SIG-M5 treated with dmso at 0.1 percent for 504 hours (cell line): Measurements from ENCODE around the gene TMC7.

Source experiments
- DNase-seq: peaks from one replicate; lab custom pipeline; 2025; ENCODE audit not compliant: unreplicated experiment; lab: John Stamatoyannopoulos, UW

Gene TMC7

GRCh38 chr16:19086322-19087199 lies 102.8 kb downstream of the TMC7 start:
- peak; percentile 86 for DNase-seq

- no peak for DNase-seq
These were observed 104.7 kb downstream of the TMC7 start for GRCh38 chr16:19088341-19088916.

DNA sequence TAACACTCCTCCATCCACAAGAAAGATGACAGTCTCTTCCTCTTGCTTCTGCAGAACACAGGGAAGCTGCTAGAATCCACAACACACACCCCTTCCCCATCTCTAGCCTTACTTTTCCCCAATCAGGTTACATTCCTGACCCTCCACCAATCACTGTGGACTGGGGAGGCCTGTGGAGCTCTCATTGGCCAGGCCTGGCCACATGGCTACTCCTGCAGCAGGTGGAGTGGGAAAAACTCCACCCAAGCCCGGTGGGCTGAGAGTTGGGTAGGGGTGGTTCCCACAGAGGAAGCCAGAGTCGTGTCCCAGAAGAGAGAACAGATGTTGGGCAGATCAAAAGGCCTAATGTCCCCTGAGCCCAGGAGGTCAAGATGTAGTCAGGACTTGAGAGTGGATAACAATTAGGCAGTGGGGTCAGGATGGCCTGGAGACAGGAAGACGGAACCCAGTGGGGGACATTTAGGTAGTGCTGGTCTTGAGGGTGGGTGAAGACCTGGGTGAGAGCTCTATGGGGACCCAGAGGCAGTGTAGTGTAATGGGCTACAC lies 105.7 kb downstream of the TMC7 start:
- DNase-seq: no peak

DNA sequence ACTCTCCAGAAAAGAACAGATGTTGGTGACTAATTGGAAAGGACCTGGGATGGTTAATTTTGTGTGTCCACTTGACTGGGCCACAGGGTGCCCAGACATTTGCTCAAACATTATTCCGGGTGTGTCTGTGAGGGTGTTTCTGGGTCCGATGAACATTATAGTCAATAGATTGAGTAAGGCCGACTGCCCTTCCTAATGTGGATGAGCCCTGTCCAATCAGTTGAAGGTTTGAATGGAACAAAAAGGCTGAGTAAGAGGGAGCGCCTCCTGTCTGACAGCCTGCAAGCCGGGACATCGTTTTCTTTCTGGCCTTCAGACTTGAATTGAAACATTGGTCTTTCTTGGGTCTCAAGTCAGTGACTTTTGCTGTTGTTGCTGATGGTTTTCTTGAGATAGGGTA lies 107.2 kb downstream of the TMC7 start:
- no peak for DNase-seq

DNA sequence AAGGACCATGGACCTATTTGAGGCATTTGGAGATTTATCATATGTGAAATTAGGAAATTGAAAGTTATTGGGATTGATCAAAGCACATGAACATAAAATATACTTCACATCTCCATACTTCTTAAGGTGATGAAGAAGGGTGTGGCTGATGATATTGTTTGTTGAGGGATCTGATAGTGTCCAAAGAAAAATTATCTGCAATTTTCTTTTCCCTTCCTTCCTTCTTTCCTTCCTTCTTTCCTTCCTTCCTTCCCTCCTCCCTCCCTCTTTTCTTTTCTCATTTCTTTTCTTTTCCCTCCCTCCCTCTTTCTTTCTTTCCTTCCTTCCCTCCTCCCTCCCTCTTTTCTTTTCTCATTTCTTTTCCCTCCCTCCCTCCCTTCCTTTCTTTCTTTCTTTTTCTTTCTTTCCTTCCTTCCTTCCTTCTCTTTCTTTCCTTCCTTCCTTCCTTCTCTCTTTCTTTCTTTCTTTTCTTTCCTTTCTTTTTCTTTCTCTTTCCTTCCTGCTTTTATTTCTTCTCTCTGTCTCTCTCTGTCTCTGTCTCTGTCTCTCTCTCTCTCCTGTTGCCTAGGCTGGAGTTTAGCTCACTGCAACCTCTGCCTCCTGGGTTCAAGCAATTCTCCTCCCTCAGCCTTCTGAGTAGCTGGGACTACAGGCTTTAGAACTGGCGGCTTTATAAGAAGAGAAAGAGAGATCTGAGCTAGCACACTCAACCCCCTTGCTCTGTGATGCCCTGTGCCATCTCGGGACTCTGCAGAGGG lies 109.1 kb downstream of the TMC7 start:
- DNase-seq: no peak

DNA sequence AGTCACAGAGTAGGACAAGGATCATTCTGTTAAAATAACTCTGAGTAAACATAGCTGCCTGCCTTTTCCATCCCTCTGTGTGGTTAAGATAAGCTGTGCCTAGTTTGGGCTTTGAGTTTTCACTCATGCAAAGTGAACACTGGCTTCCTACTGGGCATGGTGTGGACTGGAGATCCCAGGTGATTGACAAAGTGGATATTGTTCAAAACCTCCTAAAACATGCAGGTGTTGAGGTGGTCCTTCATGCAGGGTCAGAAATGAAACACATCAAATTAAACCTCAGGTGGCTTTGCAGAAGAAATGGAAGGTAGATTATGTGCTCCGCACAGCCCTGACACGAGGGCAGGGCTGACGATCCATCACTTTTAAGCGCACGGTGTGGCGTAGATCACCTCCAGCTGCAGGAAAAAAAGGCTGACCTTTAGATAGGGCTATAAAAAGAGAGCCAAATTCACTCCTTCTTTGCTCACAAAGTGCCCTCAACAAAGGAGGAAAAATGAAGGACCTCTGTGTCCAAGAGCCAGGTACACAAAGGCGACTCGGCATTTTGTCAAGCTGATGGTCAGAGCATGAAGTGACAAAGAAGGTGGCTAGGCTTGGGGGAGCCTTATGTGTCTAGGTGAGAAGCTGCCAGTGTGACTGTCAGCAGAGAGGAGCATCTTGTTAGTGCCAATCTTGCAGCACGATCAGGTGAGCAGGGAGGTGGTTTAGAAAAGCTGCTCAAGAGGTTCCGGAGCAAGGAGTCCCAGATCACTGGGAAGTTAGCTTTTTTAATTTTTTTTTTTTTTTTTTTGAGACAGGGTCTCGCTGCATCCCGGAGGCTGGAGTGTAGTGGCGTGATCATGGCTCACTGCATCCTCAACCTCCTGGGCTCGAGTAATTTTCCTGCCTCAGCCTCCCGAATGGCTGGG lies 110.2 kb downstream of the TMC7 start:
- DNase-seq: no peak

DNA sequence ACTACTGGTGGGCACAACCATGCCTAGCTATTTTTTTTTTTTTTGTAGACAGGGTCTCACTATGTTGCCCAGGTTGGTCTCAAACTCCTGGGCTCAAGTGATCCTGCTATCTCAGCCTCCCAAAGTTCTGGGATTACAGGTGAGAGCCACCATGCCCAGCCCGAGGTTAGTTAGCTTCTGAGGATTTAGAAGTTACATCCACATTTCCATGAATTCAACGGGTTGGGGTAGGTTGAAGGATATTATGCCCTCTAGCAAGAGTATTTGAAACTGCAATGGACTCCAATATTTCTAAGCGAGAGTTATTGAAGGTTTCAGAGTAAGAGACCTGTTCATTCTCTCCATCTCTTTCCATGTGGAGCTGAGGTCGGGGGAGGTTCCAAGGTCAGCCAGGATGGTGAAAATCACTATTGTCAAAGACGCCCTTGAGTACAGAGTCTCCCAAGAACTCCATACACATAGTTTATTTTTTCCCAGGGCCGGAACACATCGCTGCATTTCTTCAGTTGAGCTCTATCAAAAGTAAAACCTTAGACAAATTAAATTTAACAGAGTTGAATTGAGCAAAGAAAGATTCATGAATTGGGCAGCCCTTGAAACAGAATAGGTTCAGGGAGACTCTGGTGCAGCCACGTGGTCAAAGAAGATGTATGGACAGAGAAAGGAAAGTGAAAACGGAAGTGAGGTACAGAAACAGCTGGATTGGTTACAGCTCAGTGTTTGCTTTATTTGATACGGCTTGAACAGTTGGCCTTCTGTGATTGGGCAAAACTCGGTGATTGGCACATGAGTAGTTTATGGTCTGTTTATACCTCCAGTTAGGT lies 111.0 kb downstream of the TMC7 start:
- peak; percentile 31 for DNase-seq

DNA sequence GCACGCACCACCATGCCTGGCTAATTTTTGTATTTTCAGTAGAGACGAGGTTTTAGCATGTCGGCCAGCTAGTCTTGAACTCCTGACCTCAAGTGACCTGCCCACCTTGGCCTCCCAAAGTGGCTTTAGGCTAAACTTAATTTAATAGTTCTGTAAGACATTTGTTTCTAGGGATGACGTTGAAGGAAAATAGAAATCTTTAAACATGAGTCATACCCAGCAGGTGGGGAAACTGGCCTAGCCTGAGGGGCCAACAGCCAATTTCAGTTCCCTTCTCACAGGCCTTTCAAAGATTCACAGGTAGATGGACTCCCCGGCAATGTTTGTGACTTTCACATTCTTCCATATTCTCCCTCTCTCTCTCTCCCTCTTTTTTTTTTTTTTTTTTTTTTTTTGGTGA lies 111.9 kb downstream of the TMC7 start:
- DNase-seq: no peak

- DNase-seq: no peak
These were observed 114.4 kb downstream of the TMC7 start for GRCh38 chr16:19098173-19098572.

DNA sequence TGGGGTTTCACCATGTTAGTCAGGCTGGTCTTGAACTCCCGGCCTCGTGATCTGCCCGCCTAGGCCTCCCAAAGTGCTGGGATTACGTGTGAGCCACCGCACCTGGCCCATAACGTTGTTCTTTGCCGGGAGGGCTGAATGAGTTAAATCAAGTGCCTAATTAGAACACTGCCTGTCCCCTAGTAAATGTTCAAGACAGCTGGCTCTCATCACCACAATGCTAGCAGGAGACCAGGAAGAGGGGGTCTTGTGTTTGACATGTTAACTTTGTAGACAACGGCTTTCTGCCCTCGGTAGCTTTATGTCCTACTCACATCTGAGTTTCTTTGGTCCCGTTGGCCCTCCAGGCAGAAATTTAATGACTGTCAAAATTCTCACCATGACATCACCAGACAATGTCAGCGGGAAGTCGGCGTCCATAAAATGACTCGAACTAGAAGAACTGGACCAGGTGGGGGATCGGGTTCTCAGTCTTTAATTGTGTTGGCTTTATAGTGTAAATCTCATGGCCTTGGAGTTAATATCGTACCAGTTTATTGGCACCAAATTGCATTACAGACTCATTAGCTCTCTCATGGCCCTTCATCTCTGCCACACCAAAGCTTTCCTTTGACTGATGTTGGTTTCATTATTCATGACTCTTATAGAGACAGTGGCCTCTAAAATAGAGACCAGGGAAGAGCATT lies 118.6 kb downstream of the TMC7 start:
- DNase-seq: no peak

DNA sequence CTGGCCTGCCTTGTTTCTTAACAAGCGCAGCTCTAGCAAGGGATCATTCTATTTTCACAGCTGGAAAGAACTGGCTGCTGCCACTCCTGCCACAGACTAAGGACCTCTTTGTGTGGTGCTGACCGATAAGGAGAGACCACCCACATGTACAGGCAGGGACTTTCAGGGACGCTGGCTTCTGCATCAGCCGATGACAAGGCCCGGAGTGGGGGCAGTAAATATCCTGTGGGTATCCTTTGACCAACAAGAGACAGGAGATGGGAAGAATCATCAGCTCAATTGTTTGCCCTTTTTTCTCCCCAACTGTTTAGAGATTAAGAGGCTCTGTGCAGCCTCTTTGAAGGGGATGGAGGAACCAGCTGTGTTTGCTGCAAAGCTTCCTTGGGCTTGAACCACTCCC lies 120.9 kb downstream of the TMC7 start:
- no peak for DNase-seq

DNA sequence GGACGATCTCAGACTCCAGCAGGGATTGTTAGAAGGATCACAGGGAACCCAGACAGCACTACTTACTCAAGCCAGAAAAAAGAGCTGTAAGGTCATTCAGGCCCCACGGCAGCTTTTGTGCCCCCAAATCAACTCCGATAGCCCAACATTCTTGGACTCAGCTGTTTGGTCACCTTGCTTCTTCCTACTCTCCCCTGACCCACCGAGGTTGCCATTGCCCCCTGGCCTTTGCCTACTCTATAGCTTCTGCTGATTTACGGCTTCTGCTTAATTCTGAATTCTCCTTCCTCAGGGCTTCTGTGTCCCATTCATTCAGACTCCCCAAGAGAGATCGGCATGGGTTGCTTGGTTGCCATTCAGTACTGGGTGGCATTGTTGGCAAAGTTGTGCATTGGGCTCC lies 121.4 kb downstream of the TMC7 start:
- no peak for DNase-seq

- DNase-seq: no peak
These were observed 122.3 kb downstream of the TMC7 start for GRCh38 chr16:19105891-19106624.

DNA sequence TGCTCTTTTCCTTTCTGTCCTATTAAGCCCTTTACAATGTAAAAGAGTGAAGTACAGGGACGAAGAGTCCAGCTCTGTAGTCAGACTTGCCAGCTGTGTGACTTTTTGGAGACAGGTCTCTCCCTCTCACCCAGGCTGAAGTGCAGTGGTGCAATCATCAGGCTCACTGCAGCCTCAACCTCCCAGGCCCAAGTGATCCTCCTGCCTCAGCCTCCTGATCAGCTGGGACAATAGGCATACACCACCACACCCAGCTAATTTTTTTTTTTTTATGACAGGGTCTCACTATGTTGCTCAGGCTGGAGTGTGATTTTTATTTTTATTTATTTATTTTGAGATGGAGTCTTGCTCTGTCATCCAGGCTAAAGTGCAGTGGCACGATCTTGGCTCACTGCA lies 122.9 kb downstream of the TMC7 start:
- no peak for DNase-seq

- DNase-seq: no peak
These were observed 124.9 kb downstream of the TMC7 start for GRCh38 chr16:19108409-19109287.

- no peak for DNase-seq
These were observed 125.5 kb downstream of the TMC7 start for GRCh38 chr16:19109288-19109664.

DNA sequence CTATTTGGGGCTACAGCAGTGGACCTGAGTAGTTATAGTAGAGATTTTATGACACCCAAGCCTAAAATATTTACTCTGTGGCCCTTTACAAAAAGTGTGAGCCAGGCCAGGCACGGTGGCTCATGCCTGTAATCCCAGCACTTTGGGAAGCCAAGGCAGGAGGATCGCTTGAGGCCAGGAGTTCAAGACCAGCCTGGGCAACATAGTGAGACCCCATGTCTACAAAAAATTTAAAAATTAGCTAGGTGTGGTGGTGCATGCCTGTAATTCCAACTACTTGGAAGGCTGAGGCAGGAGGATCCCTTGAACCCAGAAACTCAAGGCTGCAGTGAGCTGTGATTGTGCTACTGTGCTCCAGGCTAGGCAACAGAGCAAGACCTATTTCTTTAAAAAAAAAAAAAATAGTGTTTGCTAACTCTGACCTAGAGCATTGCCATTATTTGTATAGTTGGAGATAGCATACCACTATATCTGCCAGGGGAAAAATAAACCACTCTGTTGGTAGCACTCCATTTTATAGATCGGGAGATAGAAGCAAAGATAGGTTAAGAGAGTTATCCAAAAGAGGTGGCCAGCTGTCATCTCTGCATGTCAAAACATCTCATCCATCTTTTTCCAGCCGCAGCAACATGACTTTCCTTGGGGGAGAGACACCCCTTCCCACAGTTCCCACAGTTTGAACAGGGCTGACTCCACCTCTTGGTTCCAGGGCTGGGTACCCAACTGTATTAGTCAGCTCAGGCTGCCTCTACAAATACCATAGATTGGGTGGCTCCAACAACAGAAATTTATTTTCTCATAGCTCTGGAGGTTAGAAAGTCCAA lies 127.0 kb downstream of the TMC7 start:
- DNase-seq: no peak
